HG02970 (cell line): ENCODE data around the gene RAB10.
"Not testable (repeated sequence)": the region's sequence is repeated elsewhere in the genome, so short reads cannot be mapped to it uniquely, and the experiment has no call there.

Experiments used
- ATAC-seq: cut with Tn5 transposase; IDR thresholded peaks from one replicate; pipeline ENCODE4 v1.9.1; 2021; ENCODE audit warnings: mild to moderate bottlenecking, moderate library complexity, moderate number of reproducible peaks; ENCODE audit not compliant: unreplicated experiment, low FRiP score

RAB10 gene

DNA sequence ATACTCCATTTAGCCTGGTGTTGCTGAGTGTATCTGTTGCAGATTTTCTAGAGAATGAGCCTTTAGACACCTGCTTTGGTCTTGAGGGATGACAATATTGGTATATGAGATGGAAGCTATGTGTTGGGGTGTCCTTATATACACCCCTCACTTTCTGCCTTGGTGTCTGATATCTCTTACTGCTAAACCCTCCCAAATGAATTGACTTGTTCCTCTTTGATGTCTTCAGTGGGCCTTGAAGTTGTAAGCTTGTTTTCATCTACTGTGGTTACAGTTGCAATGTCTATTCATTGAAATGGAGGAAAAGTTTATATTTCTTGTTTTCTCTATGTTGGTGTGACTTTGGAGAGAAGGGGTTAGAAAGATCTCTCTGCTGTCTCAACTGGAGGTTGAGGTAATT, 18.9 kb downstream of the RAB10 start:
- ATAC-seq: no peak

DNA sequence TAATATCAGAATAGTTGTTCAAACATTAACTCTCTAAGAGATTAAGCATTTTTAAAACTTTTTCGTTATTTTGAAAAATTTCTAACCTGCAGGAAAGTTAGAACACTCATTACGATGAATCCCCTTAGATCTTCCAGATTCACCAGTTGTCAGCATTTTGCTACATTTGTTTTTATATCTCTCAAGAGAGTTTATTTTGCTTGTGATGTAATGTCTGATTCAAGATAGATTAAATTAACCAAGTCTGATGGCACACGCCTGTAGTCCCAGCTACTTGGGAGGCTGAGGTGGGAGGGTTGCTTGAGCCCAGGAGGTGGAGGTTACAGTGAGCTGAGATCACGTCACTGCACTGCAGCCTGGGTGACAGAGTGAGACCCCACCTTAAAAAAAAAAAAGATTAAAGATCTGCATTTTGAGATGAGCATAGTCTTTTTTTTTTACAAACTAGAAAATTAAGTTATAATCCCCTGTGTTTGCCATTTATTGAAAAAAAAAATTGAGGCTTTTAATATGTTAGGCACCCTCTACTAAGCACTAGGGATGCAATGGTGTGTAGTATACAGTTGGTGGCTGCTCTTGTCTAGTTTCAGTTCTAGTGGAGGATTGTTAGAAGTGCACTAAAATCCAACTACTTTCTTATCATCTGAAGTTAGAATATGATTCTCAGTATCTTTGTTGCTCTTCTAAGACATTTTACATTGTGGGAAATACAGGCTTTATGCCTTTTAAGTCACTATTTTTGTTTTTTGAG, 20.9 kb downstream of the RAB10 start:
- ATAC-seq: no peak

DNA sequence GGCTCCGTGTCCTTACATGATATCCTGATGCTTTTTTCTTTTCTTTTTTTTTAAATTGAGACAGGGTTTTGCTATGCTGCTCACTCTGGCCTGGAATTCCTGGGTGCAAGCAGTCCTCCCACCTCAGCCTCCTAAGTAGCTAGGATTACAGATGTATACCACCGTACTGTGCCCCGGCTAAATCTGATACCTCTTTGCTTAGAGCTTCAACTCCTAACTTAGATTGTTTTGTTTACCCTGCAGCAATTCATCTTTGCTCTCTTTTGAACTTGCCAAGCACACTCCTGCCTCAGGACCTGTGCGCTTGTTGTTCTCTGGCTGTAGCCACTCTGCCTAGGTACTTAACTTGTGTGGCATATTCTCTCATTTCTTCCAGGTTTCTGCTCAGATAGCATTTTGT, 24.5 kb downstream of the RAB10 start:
- ATAC-seq: no peak

DNA sequence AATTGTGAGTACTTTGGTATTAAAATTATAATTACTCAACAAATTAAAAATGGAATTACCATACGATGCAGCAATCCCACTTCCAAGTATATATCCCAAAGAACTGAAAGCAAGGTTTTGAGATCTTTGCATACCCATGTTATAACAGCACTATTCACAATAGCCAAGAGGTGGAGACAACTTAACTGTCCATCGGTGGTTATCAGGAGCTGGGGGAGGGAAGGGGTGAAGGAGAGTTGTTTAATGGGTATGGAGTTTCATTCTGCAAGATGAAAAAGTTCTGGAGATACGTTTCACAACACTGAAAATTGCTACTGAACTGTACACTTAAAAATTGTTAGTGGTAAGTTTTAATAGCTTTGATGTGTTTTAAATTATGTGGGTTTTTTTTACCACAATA, 25.7 kb downstream of the RAB10 start:
- no peak for ATAC-seq

DNA sequence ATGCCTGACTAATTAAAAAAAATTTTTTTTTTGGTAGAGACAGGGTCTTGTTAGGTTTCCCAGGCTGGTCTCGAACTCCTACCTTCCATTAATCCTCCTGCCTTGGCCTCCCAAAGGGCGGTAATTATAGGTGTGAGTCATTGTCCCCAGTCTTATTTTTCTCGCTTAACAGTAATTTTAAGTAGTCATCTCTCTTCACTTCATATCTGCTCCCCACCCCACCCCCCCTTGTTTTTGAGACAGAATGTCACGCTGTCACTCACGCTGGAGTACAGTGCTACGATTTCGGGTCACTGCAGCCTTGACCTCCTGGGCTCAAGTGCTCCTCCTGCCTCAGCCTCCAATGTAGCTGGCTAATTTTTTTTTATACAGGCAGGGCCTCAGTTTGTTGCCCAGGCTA, 27.7 kb downstream of the RAB10 start:
- no peak for ATAC-seq

DNA sequence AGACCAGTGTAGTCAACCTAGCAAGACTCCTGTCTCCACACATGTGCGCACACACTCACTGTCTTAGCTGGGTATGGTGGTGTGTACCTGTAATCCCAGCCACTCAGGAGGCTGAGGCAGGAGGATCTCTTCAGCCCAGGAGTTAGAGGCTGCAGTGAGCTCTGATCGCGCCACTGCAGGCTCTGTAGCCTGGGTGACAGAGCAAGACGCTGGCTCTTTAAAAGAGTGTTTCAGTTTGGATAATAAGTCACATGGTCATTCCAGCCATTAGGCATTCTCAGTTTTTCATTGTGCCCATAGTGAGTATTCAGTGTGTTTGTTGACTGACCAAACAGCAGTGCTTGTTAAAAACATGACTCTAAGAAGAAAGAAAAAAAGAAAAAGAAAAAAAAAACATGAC, 31.0 kb downstream of the RAB10 start:
- ATAC-seq: no peak

DNA sequence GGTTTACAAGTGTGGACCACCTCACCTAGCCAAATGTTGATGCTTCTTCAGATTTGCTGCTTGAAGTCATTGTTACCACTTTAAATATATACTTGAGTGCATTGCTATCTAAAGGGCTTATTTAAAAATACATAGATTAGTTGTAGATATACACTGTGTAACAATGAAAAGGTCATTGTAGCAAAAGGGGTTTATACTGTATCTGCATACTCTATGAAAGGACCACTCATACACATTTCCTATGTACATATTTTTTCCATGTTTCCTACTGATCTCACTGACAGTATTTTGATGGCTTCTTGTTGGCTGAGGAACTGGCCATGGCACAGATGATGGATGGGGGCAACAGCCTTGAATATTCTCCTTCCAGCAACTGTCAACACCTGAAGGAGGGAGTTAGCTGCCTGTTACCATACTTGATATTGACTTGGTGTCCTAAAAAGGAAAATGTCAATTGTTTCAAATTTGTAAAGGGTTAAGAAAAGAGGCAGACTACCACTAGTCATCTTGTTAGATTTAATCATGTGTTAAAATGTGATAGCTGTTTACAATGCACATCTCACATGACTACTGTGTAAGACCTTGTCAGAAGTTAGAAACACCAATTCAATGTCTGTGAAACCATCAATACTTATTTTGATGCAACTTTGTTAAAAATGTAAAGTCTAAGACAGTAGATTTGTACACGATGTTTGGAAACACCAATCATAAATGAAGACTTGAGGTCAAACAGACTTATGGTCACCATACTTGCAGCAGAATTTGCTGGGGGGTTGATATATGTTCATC, 33.5 kb downstream of the RAB10 start:
- no peak for ATAC-seq

DNA sequence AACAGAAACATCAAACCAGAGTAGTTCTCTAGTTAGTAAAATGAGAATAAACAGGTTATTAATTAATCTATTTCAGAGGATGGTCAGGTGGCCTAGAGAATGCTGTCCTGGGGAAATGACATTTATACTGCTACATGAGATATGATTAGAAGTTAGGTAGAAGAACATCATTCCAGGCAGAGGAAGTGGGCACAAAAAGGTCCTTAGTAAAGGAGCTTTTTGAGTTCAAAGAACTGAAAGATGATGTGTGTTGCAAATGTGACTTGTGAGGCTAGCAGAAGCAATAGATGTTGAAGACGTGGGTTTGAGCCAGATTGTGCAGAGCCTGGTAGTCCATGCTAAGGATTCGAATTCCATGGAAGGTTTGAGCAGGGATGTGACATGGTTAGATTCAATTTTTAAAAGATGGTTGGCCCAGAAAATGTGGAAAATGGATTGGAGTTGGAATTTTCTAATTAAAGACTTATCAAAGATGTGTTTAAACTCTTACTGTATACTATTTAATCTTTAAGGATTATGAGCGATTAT, 34.2 kb downstream of the RAB10 start:
- ATAC-seq: no peak

DNA sequence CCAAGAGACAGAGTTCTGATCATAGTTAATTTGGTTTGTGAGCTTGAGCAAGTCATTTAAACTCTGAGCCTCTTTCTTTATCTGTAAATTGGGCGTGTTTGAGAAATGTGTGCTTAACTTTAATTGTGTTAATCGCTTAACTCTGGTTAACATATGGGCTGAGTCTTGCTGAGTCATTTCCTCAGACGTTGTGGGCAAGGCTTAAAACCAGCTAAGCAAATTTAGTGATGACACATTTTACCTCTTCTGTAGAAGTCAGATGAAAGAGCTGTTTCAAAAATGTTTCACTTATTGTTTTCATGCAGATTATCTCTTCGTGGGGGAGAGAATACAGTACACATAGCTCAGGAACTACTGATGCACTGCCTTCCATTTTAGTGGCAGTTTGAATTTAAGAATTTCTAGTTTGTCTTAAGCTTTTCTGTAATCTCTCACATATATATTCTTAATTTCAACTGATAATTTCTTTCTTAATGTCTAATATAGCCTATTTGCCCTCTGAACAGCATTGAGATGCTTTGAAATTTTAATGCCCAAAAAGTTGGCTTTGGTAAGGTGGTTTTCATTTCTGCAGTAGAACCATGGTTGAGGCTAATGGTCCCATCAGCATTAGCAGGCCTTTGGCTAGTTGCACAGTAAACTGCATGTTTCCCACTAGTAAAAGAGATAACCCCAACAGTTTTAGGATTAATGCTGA, 34.9 kb downstream of the RAB10 start:
- peak; percentile 57 for ATAC-seq

DNA sequence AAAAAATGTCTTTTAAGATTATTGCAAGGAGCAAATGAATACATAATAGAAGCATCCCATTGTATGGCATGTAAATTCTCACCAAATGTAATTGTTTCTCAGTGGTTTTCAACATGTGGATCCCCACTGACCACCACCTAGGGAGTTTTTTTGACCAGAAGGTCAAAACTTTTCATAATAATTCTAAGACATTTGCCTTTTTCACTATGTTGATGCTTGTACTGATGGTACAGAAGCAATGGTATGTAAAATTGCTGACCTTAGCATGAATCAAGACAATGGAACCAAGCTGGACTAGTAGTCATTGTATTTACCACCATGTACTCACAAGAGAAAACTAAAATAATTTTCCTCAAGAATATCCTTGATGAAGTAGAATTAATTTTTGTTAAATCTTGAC, 36.8 kb downstream of the RAB10 start:
- no peak for ATAC-seq

DNA sequence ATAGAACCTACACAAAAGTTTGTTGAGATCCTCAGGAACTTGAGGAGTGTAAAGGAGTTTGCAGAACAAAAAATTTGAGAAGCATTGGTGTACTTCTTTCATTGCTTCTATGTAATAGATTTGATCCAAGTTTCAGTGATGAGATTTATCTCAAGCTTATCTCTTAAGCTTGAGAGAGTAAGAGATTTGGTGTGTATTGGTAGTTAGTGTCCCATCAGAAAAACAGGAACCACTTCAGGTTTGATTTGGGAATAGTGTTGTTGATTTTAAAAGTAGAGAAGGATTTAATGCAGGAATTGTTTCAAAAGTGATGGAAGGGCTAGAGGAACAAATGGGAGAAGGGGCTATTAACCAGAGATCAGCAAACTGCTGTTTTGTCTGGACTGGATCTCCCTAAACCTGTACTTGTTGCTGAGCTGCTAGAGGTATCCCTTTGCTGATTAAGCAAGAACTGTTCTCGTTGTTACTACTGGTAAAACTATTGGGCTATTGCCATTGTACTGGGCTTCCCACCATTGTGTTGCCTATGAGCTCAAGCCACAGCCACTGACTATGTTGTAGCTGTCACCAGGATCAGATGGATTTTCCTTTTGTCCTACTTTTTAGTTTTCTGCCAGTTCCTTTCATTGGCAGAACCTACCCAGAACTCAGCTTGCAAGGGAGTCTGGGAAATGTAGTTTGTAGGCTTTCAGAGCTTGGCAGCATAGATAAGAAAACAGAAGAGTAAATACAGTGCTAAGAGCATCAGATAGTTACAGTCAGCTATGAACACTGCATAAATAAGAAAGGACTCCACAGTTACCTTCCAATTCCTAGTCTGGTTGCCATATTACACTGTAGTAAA, 39.3 kb downstream of the RAB10 start:
- no peak for ATAC-seq

DNA sequence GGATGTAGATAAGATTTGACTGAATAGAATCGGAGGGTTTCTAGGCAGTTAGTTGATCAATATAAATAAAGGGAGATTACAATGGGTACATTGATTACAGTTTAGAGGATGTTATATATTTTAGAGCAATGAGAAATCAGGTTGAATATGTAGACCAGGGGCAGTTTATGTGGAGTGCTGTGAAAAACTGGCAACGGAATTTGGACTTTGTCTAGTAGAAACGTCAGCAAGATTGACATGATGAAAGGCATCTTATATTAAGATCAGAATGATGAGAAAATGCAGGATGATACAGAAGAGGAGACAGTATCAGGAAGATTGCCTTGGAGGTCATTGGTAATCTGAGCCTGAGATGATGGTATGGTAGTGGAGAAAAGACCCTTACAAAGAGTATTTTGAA, 39.9 kb downstream of the RAB10 start:
- no peak for ATAC-seq

DNA sequence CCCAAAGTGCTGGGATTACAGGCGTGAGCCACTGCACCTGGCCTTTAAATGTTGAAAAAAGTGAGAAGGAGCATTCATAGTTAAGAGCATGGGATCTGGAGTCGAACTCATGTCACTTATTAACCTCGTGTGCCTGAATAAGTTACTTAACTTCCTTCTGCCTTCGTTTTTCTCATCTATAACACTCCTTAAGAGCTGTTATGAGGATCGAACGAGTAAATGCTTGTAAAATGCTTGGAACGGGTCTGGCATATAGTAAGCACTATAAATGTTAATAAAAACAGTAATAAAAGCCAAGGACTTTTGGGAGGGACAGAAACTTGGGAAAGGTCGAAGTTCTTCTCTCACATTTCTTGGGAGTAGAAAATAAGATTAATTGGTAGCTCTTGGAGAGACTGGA, 40.8 kb downstream of the RAB10 start:
- ATAC-seq: no peak

DNA sequence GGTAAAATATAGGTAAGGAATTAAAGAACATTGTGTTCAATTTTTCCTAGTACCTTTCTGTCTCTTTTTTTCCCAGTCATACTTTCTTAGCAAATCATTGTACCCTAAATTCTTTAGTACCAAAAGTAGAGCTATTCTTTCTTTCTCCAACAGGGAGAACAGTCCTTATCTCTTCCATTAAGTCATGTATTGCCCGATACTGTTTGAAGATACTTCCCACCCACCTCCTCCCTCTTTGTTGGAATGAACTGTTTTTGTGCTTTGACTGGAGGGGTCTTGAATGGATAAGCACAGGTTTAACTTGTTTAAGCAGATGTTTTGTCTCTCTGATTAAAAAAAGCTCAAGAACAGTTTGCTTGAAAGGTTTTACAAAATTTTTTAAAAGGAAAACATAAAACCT, 41.3 kb downstream of the RAB10 start:
- ATAC-seq: no peak

DNA sequence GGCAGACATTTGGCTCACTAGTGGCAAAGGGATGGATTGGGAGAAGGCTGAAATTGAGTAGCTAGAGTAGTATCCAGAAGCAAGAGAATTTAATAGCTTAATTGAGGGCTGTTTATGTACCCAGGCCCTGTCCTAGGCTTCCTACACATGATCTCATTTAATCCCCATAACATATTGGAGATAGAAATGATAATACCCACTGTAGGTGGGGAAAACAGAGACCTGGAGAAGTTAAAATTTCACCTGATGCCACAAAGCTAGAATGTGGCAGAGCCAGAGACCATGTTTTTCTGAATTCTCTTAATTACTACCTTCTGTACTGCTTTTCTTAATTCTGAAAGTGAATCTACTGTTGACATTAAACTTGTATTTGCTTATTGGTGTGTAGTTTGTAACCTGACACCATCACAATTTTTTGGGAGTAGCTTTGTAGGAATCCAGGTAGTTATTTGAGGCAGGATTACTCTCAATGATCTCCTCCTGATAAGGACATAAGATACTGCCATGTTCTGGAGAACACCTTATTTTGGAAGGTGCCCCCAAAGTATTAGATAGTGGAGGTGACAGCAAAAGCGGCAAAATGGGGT, 42.2 kb downstream of the RAB10 start:
- ATAC-seq: no peak

DNA sequence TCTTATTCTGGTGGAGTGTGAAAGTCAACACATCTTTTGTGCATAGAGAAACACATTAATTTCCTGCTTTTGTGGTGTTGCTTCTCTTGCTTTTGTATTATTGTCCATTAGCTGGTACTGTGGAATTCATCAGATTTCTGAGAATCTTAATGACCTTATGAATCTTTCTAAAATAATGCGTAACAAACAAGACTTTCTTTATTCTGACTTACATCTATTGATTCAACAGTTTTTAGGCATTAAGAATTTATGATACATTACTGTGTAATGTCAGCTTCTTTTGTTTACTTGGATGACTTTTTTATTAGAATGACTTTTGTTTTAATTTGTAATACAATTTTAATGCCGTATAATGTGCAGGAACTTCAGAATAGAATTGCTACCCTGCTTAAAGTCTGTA, 43.4 kb downstream of the RAB10 start:
- ATAC-seq: no peak

DNA sequence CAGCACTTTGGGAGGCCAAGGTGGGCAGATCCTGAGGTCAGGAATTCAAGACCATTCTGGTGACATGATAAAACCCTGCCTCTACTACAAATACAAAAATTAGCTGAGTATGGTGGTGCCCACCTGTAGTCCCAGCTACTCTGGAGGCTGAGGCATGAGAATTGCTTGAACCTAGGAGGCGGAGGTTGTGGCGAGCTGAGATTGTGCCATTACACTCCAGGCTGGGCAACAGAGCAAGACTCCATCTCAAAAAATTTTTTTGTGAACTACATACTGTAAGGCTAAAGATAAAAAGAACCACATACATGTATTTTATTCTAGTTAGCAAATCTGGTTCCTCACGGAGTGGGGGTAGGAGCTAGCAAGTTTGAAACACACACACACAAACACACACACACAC, 45.1 kb downstream of the RAB10 start:
- ATAC-seq: no peak

DNA sequence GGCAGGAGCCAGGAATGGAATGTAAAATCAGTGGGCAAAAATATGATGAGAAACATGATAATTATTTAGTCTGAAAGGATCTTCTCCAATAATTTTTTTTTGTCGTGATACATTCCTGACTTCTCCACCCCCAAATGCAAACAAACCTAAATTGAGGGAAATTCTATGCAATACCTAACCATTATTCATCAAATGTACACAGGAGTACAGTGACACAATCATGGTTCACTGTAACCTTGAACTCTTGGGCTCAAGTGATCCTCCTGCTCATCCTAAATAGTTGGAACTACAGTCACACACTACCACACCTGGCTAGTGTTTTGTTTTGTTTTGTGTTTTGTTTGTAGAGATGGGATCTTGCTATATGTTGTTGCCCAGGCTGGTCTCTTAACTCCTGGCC, 46.5 kb downstream of the RAB10 start:
- ATAC-seq: no peak

DNA sequence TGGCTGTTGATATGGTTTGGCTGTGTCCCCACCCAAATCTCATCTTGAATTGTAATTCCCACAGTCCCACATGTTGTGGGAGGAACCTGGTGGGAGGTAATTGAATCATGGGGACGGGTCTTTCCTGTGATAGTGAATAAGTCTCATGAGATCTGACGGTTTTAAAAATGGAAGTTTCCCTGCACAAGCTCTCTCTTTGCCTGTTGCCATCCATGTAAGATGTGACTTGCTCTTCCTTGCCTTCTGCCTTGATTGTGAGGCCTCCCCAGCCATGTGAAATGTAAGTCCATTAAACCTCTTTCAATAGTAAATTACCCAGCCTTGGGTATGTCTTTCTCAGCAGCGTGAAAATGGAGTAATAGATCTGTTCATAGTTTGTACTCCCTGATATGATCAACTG, 47.0 kb downstream of the RAB10 start:
- ATAC-seq: not testable (repeated sequence)

DNA sequence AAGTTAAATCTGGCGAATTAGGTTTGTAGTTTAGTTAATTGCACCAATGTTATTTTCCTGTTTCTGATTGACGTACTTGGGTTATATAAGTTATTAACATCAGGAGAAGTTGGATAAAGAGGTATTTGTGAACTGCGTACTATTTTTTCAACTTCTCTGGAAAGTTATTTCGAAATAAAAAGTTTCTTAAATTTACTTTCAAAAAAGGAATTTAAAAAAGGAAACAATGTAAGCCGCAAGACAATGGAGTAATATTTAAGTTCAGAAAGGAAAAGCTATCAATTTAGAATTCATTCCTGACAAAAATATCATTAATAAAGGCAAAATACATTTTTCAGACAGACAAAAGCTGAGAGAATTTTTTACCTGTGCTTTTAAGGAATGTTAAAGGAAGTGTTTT, 47.7 kb downstream of the RAB10 start:
- ATAC-seq: no peak
